ENCODE results near the gene SPTBN4.
"Not testable (repeated sequence)": the region's sequence is repeated elsewhere in the genome, so short reads cannot be mapped to it uniquely, and the experiment has no call there.

Gene SPTBN4

DNA sequence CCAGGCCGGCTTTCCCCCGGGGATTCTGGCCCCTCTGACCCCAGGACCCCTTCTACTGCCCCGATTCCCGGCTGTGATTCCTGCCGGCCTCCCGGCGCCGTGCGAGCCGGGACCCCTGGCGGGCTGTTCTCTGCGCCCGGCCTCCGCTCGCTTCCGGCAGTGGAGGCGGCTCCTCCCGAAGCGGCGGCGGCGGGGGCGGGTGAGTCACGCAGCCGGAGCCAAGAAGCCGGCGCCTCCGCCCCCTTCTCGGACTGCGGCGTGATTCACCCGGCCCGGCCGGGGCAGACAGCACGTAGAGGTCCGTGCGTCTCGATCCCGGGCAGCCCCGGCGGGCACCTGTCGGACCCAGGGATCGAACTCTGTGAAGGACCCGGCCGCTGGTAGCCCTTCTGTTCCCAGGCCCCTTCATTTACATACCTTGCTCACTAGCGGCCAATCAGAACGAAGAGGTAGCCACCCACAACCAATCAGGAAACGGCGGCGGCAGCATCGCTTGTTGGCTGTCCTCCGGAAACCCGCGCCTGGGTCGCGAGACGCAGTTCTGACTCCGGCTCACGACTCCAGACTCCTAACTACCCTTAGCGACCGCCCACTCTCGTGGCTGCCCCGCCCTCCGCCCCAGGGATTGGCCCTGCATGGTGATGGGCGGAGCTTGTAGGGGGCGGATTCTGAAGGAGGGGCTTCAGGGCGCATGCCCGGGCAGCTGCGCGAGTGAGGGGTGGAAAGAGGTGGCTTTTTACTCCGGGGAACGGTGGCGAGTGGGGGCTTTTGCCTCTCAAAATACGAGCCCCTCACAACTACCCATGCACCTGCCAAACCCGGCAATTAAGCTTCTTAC, 41.1 kb upstream of the SPTBN4 start, which contains the start of gene SERTAD1:
SERTAD1 (minus strand) TSS at position 543 of the 838 bp plus-strand sequence. CDS start 2,446 bp downstream, outside the sequence.
- no peaks in the 10 kb centered on the region for H3K27me3 ChIP-seq (replicated peaks in 2 of 5; ENCODE audit: control insufficient read depth in 4 of 5, insufficient read depth in 5 of 5, low read length in 4 of 5)
- DNase-seq, result peak; percentile 99 to 100 (median 100)
- H3K4me3 ChIP-seq (ENCODE audit: control insufficient read depth in 1 of 7, extremely low read depth in 1 of 7, insufficient read depth in 4 of 7, low read depth in 2 of 7, low read length in 6 of 7), result peak within 1 kb of the TSS; percentile 74 to 91 (median 81)
- no peaks in the 10 kb centered on the region for H3K9me3 ChIP-seq (ENCODE audit: control extremely low read depth in 1 of 5, control insufficient read depth in 4 of 5, insufficient read depth in 2 of 5, low read depth in 1 of 5, low read length in 4 of 5)
- peaks cover 0 to 11% (median 8%) of the 10 kb centered on the region in 4 experiments for H3K36me3 ChIP-seq (ENCODE audit: control insufficient read depth in 4 of 4, insufficient read depth in 4 of 4, low read length in 3 of 4)
- peak within 1 kb of the TSS; percentile 84 to 93 for H3K27ac ChIP-seq (ENCODE audit: insufficient read depth in 1 of 2, low read depth in 1 of 2, low read length in 2 of 2, poor library complexity in 1 of 2, severe bottlenecking in 2 of 2)
- ChIA-PET CTCF (interaction anchor here (0.7 to 2.7 kb wide), 9 partner anchors 8 to 121 kb away, joined by 3 to 10 read pairs (median 3); partner anchors contain the start of gene PRX), POLR2A (interaction anchor here (0.8 to 3.4 kb wide), 7 partner anchors 8 to 184 kb away, joined by 3 to 13 read pairs (median 4); partner anchors contain the start of gene PRX)
- H3K4me1 ChIP-seq (ENCODE audit: control extremely low read depth in 1 of 4, control insufficient read depth in 4 of 4, insufficient read depth in 4 of 4, low read length in 3 of 4), result peaks cover 4 to 31% (median 21%) of the 10 kb centered on the region in 4 experiments
- WGBS (ENCODE audit: insufficient coverage), result 0% methylated on average over 64 of the region's 75 CpGs

DNA sequence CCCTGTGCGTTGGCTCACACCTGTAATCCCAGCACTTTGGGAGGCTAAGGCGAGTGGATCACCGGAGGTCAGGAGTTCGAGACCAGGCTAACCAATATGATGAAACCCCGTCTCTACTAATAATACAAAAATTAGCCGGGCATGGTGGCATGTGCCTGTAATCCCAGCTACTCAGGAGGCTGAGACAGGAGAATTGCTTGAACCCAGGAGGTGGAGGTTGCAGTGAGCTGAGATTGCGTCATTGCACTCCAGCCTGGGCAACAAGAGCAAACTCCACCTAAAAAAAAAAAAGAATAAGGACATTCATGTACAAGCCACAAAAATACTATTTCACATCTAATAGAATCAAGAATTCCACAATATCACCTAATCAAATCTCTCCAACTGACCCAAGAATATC, 38.6 kb upstream of the SPTBN4 start:
- H3K9me3 ChIP-seq (ENCODE audit: control extremely low read depth in 1 of 5, control insufficient read depth in 4 of 5, insufficient read depth in 2 of 5, low read depth in 1 of 5, low read length in 4 of 5); H3K27ac ChIP-seq (ENCODE audit: insufficient read depth in 1 of 2, low read depth in 1 of 2, low read length in 2 of 2, poor library complexity in 1 of 2, severe bottlenecking in 2 of 2); DNase-seq; H3K4me3 ChIP-seq (ENCODE audit: control insufficient read depth in 1 of 7, extremely low read depth in 1 of 7, insufficient read depth in 4 of 7, low read depth in 2 of 7, low read length in 6 of 7); H3K36me3 ChIP-seq (ENCODE audit: control insufficient read depth in 4 of 4, insufficient read depth in 4 of 4, low read length in 3 of 4); POLR2A ChIA-PET; CTCF ChIA-PET; H3K27me3 ChIP-seq (replicated peaks in 2 of 5; ENCODE audit: control insufficient read depth in 4 of 5, insufficient read depth in 5 of 5, low read length in 4 of 5): not testable (repeated sequence)
- 83% methylated on average over 2 of the region's 7 CpGs for WGBS (ENCODE audit: insufficient coverage)
- peaks cover 4 to 23% (median 18%) of the 10 kb centered on the region in 4 experiments for H3K4me1 ChIP-seq (ENCODE audit: control extremely low read depth in 1 of 4, control insufficient read depth in 4 of 4, insufficient read depth in 4 of 4, low read length in 3 of 4)

DNA sequence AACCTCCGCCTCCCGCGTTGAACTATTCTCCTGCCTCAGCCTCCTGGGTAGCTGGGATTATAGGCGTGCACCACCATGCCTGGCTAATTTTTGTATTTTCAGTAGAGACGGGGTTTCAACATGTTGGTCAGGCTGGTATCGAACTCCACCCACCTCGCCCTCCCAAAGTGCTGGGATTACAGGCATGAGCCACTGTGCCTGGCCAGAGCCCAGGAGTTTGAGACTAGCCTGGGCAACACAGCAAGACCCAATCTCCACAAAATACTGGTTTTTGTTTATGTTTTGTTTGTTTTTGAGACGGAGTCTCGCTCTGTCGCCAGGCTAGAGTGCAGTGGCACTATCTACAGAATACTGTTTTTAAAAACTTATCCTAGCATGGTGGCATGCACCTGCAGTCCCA, 36.6 kb upstream of the SPTBN4 start:
- H3K27ac ChIP-seq (ENCODE audit: insufficient read depth in 1 of 2, low read depth in 1 of 2, low read length in 2 of 2, poor library complexity in 1 of 2, severe bottlenecking in 2 of 2); H3K4me3 ChIP-seq (ENCODE audit: control insufficient read depth in 1 of 7, extremely low read depth in 1 of 7, insufficient read depth in 4 of 7, low read depth in 2 of 7, low read length in 6 of 7); H3K9me3 ChIP-seq (ENCODE audit: control extremely low read depth in 1 of 5, control insufficient read depth in 4 of 5, insufficient read depth in 2 of 5, low read depth in 1 of 5, low read length in 4 of 5); DNase-seq; H3K36me3 ChIP-seq (ENCODE audit: control insufficient read depth in 4 of 4, insufficient read depth in 4 of 4, low read length in 3 of 4); POLR2A ChIA-PET; H3K27me3 ChIP-seq (replicated peaks in 2 of 5; ENCODE audit: control insufficient read depth in 4 of 5, insufficient read depth in 5 of 5, low read length in 4 of 5): not testable (repeated sequence)
- CTCF ChIA-PET, result interaction anchor here (1.1 to 1.7 kb wide), 2 partner anchors 10 to 18 kb away, joined by 3 to 8 read pairs; no protein-coding TSS in a partner anchor
- WGBS (ENCODE audit: insufficient coverage), result 100% methylated on average over 7 of the region's 10 CpGs
- H3K4me1 ChIP-seq (ENCODE audit: control extremely low read depth in 1 of 4, control insufficient read depth in 4 of 4, insufficient read depth in 4 of 4, low read length in 3 of 4), result peaks cover 0 to 29% (median 16%) of the 10 kb centered on the region in 4 experiments

DNA sequence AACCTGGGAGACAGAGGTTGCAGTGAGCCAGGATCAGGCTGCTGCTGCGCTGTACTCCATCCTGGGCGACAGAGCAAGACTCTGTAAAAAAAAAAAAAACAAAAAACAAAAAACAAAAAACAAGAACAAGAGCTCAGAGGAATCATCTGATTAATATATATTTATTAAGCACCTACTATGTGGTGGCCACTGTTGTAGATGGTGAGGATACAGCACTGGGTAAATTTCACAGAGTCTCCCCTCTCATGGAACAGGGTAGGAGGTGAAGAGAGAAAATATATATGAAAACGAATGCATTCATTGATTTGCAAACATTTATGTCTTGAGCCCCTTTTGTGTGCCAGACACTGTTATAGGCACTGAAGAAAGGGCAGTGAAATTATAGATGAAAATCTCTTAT, 35.1 kb upstream of the SPTBN4 start:
- no peak for DNase-seq
- Histone ChIP-seq H3K36me3 (ENCODE audit: control insufficient read depth in 4 of 4, insufficient read depth in 4 of 4, low read length in 3 of 4) (no peaks in the 10 kb centered on the region), H3K27me3 (replicated peaks in 2 of 5; ENCODE audit: control insufficient read depth in 4 of 5, insufficient read depth in 5 of 5, low read length in 4 of 5) (no peaks in the 10 kb centered on the region), H3K9me3 (ENCODE audit: control extremely low read depth in 1 of 5, control insufficient read depth in 4 of 5, insufficient read depth in 2 of 5, low read depth in 1 of 5, low read length in 4 of 5) (no peaks in the 10 kb centered on the region), H3K4me3 (ENCODE audit: control insufficient read depth in 1 of 7, extremely low read depth in 1 of 7, insufficient read depth in 4 of 7, low read depth in 2 of 7, low read length in 6 of 7) (no peak overlapping the region), H3K27ac (ENCODE audit: insufficient read depth in 1 of 2, low read depth in 1 of 2, low read length in 2 of 2, poor library complexity in 1 of 2, severe bottlenecking in 2 of 2) (no peak overlapping the region), H3K4me1 (ENCODE audit: control extremely low read depth in 1 of 4, control insufficient read depth in 4 of 4, insufficient read depth in 4 of 4, low read length in 3 of 4) (peaks cover 0 to 25% (median 12%) of the 10 kb centered on the region in 4 experiments)
- POLR2A ChIA-PET, result no interaction called here
- CTCF ChIA-PET, result no interaction called here
- 100% methylated on average over 1 of the region's 3 CpGs for WGBS (ENCODE audit: insufficient coverage)

DNA sequence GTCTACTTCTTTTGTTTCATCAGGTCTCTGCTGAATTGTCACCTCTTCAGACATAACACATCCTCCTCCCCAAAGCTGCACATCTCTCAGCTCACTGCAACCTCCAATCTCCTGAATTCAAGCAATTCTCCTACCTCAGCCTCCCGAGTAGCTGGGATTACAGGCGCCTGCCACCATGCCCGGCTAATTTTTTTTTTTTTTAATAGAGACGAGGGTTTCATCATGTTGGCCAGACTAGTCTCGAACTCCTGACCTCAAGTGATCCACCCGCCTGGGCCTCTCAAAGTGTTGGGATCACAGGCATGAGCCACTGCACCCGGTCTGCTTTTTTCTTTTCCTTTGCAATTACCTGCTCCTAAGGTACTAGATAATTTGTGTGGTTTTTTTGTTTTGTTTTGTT, 34.0 kb upstream of the SPTBN4 start:
- H3K36me3 ChIP-seq (ENCODE audit: control insufficient read depth in 4 of 4, insufficient read depth in 4 of 4, low read length in 3 of 4); DNase-seq; H3K27me3 ChIP-seq (replicated peaks in 2 of 5; ENCODE audit: control insufficient read depth in 4 of 5, insufficient read depth in 5 of 5, low read length in 4 of 5); CTCF ChIA-PET; H3K9me3 ChIP-seq (ENCODE audit: control extremely low read depth in 1 of 5, control insufficient read depth in 4 of 5, insufficient read depth in 2 of 5, low read depth in 1 of 5, low read length in 4 of 5): not testable (repeated sequence)
- H3K4me3 ChIP-seq (ENCODE audit: control insufficient read depth in 1 of 7, extremely low read depth in 1 of 7, insufficient read depth in 4 of 7, low read depth in 2 of 7, low read length in 6 of 7), result peak overlapping the region in 4 of 7 experiments; percentile 47 to 85 (median 67)
- WGBS (ENCODE audit: insufficient coverage), result 76% methylated on average over 4 of the region's 7 CpGs
- H3K4me1 ChIP-seq (ENCODE audit: control extremely low read depth in 1 of 4, control insufficient read depth in 4 of 4, insufficient read depth in 4 of 4, low read length in 3 of 4), result peaks cover 0 to 25% (median 12%) of the 10 kb centered on the region in 4 experiments
- peak overlapping the region in 1 of 2 experiments; percentile 93 for H3K27ac ChIP-seq (ENCODE audit: insufficient read depth in 1 of 2, low read depth in 1 of 2, low read length in 2 of 2, poor library complexity in 1 of 2, severe bottlenecking in 2 of 2)
- POLR2A ChIA-PET, result interaction anchor here (1.1 kb wide), 1 partner anchor 12 kb away, joined by 3 read pairs; no protein-coding TSS in a partner anchor

DNA sequence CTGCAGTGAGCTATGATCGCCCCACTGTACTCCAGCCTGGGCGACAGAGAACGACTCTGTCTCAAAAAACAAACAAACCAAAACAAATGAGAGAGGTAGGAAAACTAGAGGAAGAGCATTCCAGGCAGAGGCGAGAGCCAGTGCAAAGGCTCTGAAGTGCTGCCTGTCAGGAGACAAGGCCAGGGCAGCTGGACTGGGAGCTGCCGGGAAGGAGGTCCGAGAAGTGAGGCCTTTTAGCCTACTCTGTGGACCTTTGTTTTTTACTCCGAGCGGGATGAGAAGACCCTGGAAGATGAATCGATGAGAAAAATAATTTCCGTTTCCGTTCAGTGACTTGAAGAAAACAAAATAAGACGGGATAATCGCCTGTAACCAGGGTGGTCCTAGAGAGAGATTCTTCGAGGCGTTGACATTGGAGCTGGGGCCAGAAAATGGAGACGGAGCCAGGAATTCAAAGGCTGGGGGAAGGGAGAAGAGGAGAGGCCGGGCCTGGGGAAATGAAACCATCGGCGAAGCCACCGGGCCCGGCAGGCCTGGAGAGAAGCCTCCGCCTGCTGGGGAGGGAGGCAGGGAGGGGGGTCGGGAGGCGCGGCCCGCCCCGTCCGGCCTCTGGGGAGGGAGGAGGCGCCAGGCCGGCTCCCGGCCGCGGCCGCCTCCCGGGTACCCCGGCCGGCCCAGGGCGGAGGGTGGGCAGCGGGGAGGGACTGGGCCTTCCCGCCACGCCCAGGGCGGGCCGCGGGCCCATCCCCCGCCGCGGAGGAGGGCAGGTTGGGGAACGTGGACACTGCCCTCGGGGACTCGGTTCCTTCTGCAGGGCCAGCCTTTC, 33.2 kb upstream of the SPTBN4 start:
- Histone ChIP-seq H3K27ac (ENCODE audit: insufficient read depth in 1 of 2, low read depth in 1 of 2, low read length in 2 of 2, poor library complexity in 1 of 2, severe bottlenecking in 2 of 2) (peak overlapping the region; percentile 71 to 93), H3K27me3 (replicated peaks in 2 of 5; ENCODE audit: control insufficient read depth in 4 of 5, insufficient read depth in 5 of 5, low read length in 4 of 5) (no peaks in the 10 kb centered on the region), H3K4me1 (ENCODE audit: control extremely low read depth in 1 of 4, control insufficient read depth in 4 of 4, insufficient read depth in 4 of 4, low read length in 3 of 4) (peaks cover 0 to 25% (median 12%) of the 10 kb centered on the region in 4 experiments), H3K9me3 (ENCODE audit: control extremely low read depth in 1 of 5, control insufficient read depth in 4 of 5, insufficient read depth in 2 of 5, low read depth in 1 of 5, low read length in 4 of 5) (no peaks in the 10 kb centered on the region), H3K36me3 (ENCODE audit: control insufficient read depth in 4 of 4, insufficient read depth in 4 of 4, low read length in 3 of 4) (no peaks in the 10 kb centered on the region), H3K4me3 (ENCODE audit: control insufficient read depth in 1 of 7, extremely low read depth in 1 of 7, insufficient read depth in 4 of 7, low read depth in 2 of 7, low read length in 6 of 7) (peak overlapping the region; percentile 47 to 85 (median 65))
- POLR2A ChIA-PET, result interaction anchor here (1.0 kb wide), 1 partner anchor 13 kb away, joined by 4 read pairs; no protein-coding TSS in a partner anchor
- DNase-seq, result peak; percentile 61 to 76 (median 74)
- CTCF ChIA-PET, result interaction anchor here (0.9 to 1.5 kb wide), 2 partner anchors 10 to 31 kb away, joined by 3 to 5 read pairs; no protein-coding TSS in a partner anchor
- WGBS (ENCODE audit: insufficient coverage), result 1% methylated on average over 35 of the region's 50 CpGs

Data from common myeloid progenitor, CD34-positive (primary cell).